ENCODE measurements around the gene LCE3E. TPM values are rescaled to one million over a fixed set of nuclear protein-coding genes. Genes with fewer than 3 reads are reported as not detected.
"Not testable (repeated sequence)": the region's sequence is repeated elsewhere in the genome, so short reads cannot be mapped to it uniquely, and the experiment has no call there.

The LCE3E gene
- total RNA-seq, 1 experiment from 2014 or later: not detected

- H3K27ac Mint-ChIP-seq (ENCODE audit: unreplicated experiment): no peak overlapping the region
- H3K27me3 Mint-ChIP-seq (ENCODE audit: insufficient read depth, unreplicated experiment): peaks cover 16% of the 10 kb centered on the region
- 0 out of 2 replicates have a peak, but pooled peaks cover 3% of the 10 kb centered on the region for H3K9me3 ChIP-seq
- H3K36me3 ChIP-seq (ENCODE audit: control insufficient read depth, insufficient read depth, low read length): no peaks in the 10 kb centered on the region
- BruUV-seq (replicated peaks): no TSS peak
- H3K4me1 Mint-ChIP-seq (ENCODE audit: low read depth, unreplicated experiment): no peaks in the 10 kb centered on the region
- POLR2A ChIA-PET: no interaction called here
- intact Hi-C loops (cut with micrococcal nuclease; ENCODE audit: unreplicated experiment): no loop called here
- no peaks in the 10 kb centered on the region for H3K36me3 Mint-ChIP-seq (ENCODE audit: insufficient read depth, unreplicated experiment)
- no peak overlapping the region for H3K4me3 Mint-ChIP-seq (ENCODE audit: unreplicated experiment)
- no peak overlapping the region for H3K4me3 ChIP-seq (ENCODE audit: low read depth, low read length)
- no peak for TF ChIP-seq CTCF (IDR thresholded peaks at IDR 0.05; ENCODE audit: insufficient read depth in 1 of 2, low read depth in 1 of 2, low read length in 1 of 2, severe bottlenecking in 1 of 2, unreplicated experiment in 1 of 2)
- H3K27me3 ChIP-seq (replicated peaks; ENCODE audit: control insufficient read depth, insufficient read depth, low read length): no peaks in the 10 kb centered on the region
- CTCF ChIA-PET: no interaction called here
- peaks cover 6% of the 10 kb centered on the region for H3K9me3 Mint-ChIP-seq (ENCODE audit: unreplicated experiment)
- DNase-seq: no peak
- no peaks in the 10 kb centered on the region for H3K4me1 ChIP-seq
These were observed 905 bp downstream of the LCE3E start for GRCh38 chr1:152565535-152566215.

- intact Hi-C loops (cut with micrococcal nuclease; ENCODE audit: unreplicated experiment): no loop called here
- Mint-ChIP-seq H3K9me3 (ENCODE audit: unreplicated experiment) (peaks cover 6% of the 10 kb centered on the region), H3K27me3 (ENCODE audit: insufficient read depth, unreplicated experiment) (peaks cover 16% of the 10 kb centered on the region), H3K36me3 (ENCODE audit: insufficient read depth, unreplicated experiment) (no peaks in the 10 kb centered on the region), H3K4me3 (ENCODE audit: unreplicated experiment) (no peak overlapping the region), H3K4me1 (ENCODE audit: low read depth, unreplicated experiment) (no peaks in the 10 kb centered on the region), H3K27ac (ENCODE audit: unreplicated experiment) (no peak overlapping the region)
- ChIA-PET POLR2A (no interaction called here), CTCF (no interaction called here)
- TF ChIP-seq CTCF (IDR thresholded peaks at IDR 0.05; ENCODE audit: insufficient read depth in 1 of 2, low read depth in 1 of 2, low read length in 1 of 2, severe bottlenecking in 1 of 2, unreplicated experiment in 1 of 2): no peak
- no peak overlapping the region for H3K4me3 ChIP-seq (ENCODE audit: low read depth, low read length)
- no peaks in the 10 kb centered on the region for H3K36me3 ChIP-seq (ENCODE audit: control insufficient read depth, insufficient read depth, low read length)
- no TSS peak for BruUV-seq (replicated peaks)
- DNase-seq: no peak
- H3K4me1 ChIP-seq: no peaks in the 10 kb centered on the region
- no peaks in the 10 kb centered on the region for H3K27me3 ChIP-seq (replicated peaks; ENCODE audit: control insufficient read depth, insufficient read depth, low read length)
- H3K9me3 ChIP-seq: 0 out of 2 replicates have a peak, but pooled peaks cover 3% of the 10 kb centered on the region
These were observed 1.5 kb downstream of the LCE3E start for GRCh38 chr1:152565115-152565514.

- POLR2A ChIA-PET; intact Hi-C loops (cut with micrococcal nuclease; ENCODE audit: unreplicated experiment); H3K4me1 Mint-ChIP-seq (ENCODE audit: low read depth, unreplicated experiment); DNase-seq; BruUV-seq (replicated peaks); H3K27me3 ChIP-seq (replicated peaks; ENCODE audit: control insufficient read depth, insufficient read depth, low read length); CTCF ChIA-PET; H3K4me3 ChIP-seq (ENCODE audit: low read depth, low read length); H3K36me3 Mint-ChIP-seq (ENCODE audit: insufficient read depth, unreplicated experiment); H3K9me3 Mint-ChIP-seq (ENCODE audit: unreplicated experiment); H3K27ac Mint-ChIP-seq (ENCODE audit: unreplicated experiment); H3K36me3 ChIP-seq (ENCODE audit: control insufficient read depth, insufficient read depth, low read length); H3K4me3 Mint-ChIP-seq (ENCODE audit: unreplicated experiment); H3K4me1 ChIP-seq; H3K9me3 ChIP-seq; H3K27me3 Mint-ChIP-seq (ENCODE audit: insufficient read depth, unreplicated experiment): not testable (repeated sequence)
These were observed 18.2 kb downstream of the LCE3E start for GRCh38 chr1:152548358-152548757.

Data from Caco-2 (cell line).